ENCODE results near the gene CCR3. TPM values are rescaled to one million over a fixed set of nuclear protein-coding genes. Genes with fewer than 3 reads are reported as not detected.

The CCR3 gene
- total and polyA plus RNA-seq, 9 of the 15 experiments (the other 6 are each of a cell fraction or from before 2014, with no cell fraction given) = not detected

- CTCF ChIA-PET (ENCODE audit: low intra/inter-chr PET ratio) = no interaction called here
- Histone ChIP-seq H4K20me1 (replicated peaks; ENCODE audit: control insufficient read depth, insufficient read depth, low read length) (no peaks in the 10 kb centered on the region), H3K9me1 (ENCODE audit: control insufficient read depth, insufficient read depth, low read length) (no peaks in the 10 kb centered on the region), H3K36me3 (ENCODE audit: control insufficient read depth, insufficient read depth, low read length) (no peaks in the 10 kb centered on the region), H2AFZ (ENCODE audit: low read depth, low read length) (no peak overlapping the region), H3K4me3 (no peak overlapping the region), H3K9ac (ENCODE audit: insufficient read depth in 1 of 2, low read depth in 2 of 2, low read length in 2 of 2) (no peak overlapping the region), H3K9me3 (replicated peaks; ENCODE audit: control insufficient read depth, insufficient read depth, low read depth, low read length) (no peaks in the 10 kb centered on the region), H3K4me1 (replicated peaks in 1 of 2; ENCODE audit: control insufficient read depth in 2 of 2, insufficient read depth in 2 of 2, low read length in 2 of 2) (no peaks in the 10 kb centered on the region; a peak in 1 of 5 replicates), H3K27ac (ENCODE audit: extremely low read depth, low read depth, low read length) (no peak overlapping the region), H3K79me2 (ENCODE audit: control insufficient read depth, insufficient read depth, low read length) (no peaks in the 10 kb centered on the region), H3K27me3 (ENCODE audit: control insufficient read depth in 2 of 2, insufficient read depth in 2 of 2, low read length in 2 of 2) (peaks cover 14 to 21% of the 10 kb centered on the region in 2 experiments; a peak in 4 of 5 replicates), H3K4me2 (ENCODE audit: insufficient read depth, low read length) (no peak overlapping the region)
- ATAC-seq (no peak), FAIRE-seq (no peak), DNase-seq (ENCODE audit: extremely low read depth in 1 of 4, low spot score in 3 of 4) (no peak)
- in situ Hi-C loops (cut with MboI) (no loop called here), intact Hi-C loops (cut with micrococcal nuclease) (no loop called here)
- no TSS peak for BruUV-seq (replicated peaks)
- 0% methylated on average over 3 of the region's 3 CpGs for WGBS (ENCODE audit: insufficient coverage, low coverage, missing lambda C conversion rate)
- POLR2A ChIA-PET = interaction anchor here (0.8 to 2.0 kb wide), 3 partner anchors 8 to 33 kb away, joined by 3 to 5 read pairs (median 3); no protein-coding TSS in a partner anchor
- TF ChIP-seq ZFP36 (IDR thresholded peaks at IDR 0.05; ENCODE audit: low read depth, low read length, partially characterized antibody) (no peak), BMI1 (IDR thresholded peaks at IDR 0.05; ENCODE audit: low read length) (no peak), TSHZ1 (CRISPR knock-in tag; IDR thresholded peaks at IDR 0.05) (no peak), ZNF696 (CRISPR knock-in tag; conservative IDR thresholded peaks at IDR 0.05) (no peak), ZNF253 (CRISPR knock-in tag; conservative IDR thresholded peaks at IDR 0.05) (no peak)
- TF ChIP-seq, protein P1, sequence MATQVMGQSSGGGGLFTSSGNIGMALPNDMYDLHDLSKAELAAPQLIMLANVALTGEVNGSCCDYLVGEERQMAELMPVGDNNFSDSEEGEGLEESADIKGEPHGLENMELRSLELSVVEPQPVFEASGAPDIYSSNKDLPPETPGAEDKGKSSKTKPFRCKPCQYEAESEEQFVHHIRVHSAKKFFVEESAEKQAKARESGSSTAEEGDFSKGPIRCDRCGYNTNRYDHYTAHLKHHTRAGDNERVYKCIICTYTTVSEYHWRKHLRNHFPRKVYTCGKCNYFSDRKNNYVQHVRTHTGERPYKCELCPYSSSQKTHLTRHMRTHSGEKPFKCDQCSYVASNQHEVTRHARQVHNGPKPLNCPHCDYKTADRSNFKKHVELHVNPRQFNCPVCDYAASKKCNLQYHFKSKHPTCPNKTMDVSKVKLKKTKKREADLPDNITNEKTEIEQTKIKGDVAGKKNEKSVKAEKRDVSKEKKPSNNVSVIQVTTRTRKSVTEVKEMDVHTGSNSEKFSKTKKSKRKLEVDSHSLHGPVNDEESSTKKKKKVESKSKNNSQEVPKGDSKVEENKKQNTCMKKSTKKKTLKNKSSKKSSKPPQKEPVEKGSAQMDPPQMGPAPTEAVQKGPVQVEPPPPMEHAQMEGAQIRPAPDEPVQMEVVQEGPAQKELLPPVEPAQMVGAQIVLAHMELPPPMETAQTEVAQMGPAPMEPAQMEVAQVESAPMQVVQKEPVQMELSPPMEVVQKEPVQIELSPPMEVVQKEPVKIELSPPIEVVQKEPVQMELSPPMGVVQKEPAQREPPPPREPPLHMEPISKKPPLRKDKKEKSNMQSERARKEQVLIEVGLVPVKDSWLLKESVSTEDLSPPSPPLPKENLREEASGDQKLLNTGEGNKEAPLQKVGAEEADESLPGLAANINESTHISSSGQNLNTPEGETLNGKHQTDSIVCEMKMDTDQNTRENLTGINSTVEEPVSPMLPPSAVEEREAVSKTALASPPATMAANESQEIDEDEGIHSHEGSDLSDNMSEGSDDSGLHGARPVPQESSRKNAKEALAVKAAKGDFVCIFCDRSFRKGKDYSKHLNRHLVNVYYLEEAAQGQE (IDR thresholded peaks at IDR 0.05; ENCODE audit: borderline replicate concordance) = no peak
- TF ChIP-seq, protein P1 (CRISPR knock-in tag; IDR thresholded peaks at IDR 0.05; ENCODE audit: low read depth) = no peak
- TF ChIP-seq, protein P2, sequence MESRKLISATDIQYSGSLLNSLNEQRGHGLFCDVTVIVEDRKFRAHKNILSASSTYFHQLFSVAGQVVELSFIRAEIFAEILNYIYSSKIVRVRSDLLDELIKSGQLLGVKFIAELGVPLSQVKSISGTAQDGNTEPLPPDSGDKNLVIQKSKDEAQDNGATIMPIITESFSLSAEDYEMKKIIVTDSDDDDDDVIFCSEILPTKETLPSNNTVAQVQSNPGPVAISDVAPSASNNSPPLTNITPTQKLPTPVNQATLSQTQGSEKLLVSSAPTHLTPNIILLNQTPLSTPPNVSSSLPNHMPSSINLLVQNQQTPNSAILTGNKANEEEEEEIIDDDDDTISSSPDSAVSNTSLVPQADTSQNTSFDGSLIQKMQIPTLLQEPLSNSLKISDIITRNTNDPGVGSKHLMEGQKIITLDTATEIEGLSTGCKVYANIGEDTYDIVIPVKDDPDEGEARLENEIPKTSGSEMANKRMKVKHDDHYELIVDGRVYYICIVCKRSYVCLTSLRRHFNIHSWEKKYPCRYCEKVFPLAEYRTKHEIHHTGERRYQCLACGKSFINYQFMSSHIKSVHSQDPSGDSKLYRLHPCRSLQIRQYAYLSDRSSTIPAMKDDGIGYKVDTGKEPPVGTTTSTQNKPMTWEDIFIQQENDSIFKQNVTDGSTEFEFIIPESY (CRISPR knock-in tag; IDR thresholded peaks at IDR 0.05) = no peak
These were observed 61.0 kb downstream of the CCR3 start for GRCh38 chr3:46303240-46303639.

Measured in K562 (cell line).